RWPE2 (cell line): ENCODE data around the gene GSTM3.

Experiments
- ATAC-seq: fragments of 200-7000 bp; cut with Tn5 transposase; 3 replicates; pipeline ENCODE4 v1.9.1; 2021; ENCODE audit warnings: low read depth
- DNase-seq: peaks from one replicate; pipeline ENCODE4 v3.0.0-alpha.2; 2020; ENCODE audit warnings: low spot score
- H3K27ac ChIP-seq: fragments of 450-650 bp; 2 replicates; pipeline ENCODE4 v1.5.1; 2017; ENCODE audit warnings: mild to moderate bottlenecking; ENCODE audit not compliant: poor library complexity, severe bottlenecking
- H3K27me3 ChIP-seq: fragments of 250-450 bp; sonication (Bioruptor Pico); 2 replicates; pipeline ENCODE4 v1.5.1; 2021; ENCODE audit warnings: mild to moderate bottlenecking, moderate library complexity; ENCODE audit not compliant: insufficient read depth, poor library complexity, severe bottlenecking
- H3K36me3 ChIP-seq: fragments of 250-450 bp; sonication (Bioruptor Pico); 2 replicates; pipeline ENCODE4 v1.5.1; 2020; ENCODE audit warnings: low read depth, mild to moderate bottlenecking, moderate library complexity
- H3K4me1 ChIP-seq: fragments of 250-450 bp; sonication (Bioruptor Pico); 2 replicates; pipeline ENCODE4 v1.5.1; 2021; ENCODE audit warnings: mild to moderate bottlenecking, moderate library complexity; ENCODE audit not compliant: insufficient read depth, poor library complexity, severe bottlenecking
- H3K4me3 ChIP-seq: fragments of 250-450 bp; sonication (Bioruptor Pico); 2 replicates; pipeline ENCODE4 v1.5.1; 2021; ENCODE audit warnings: mild to moderate bottlenecking, moderate library complexity; ENCODE audit not compliant: severe bottlenecking
- H3K9me3 ChIP-seq: fragments of 250-450 bp; sonication (Bioruptor Pico); 2 replicates; pipeline ENCODE4 v1.5.1; 2021; ENCODE audit warnings: mild to moderate bottlenecking, moderate library complexity; ENCODE audit not compliant: severe bottlenecking
- CTCF ChIP-seq: fragments of 450-650 bp; IDR thresholded peaks from one replicate; pipeline ENCODE4 v1.5.1; 2017; ENCODE audit warnings: mild to moderate bottlenecking, moderate library complexity; ENCODE audit not compliant: poor library complexity, severe bottlenecking

Gene GSTM3

GRCh38 chr1:109776206-109776835 is 35.5 kb upstream of the GSTM3 start:
- no peak for TF ChIP-seq CTCF
- no peak for ATAC-seq

GRCh38 chr1:109775398-109775797 is 34.6 kb upstream of the GSTM3 start:
- Histone ChIP-seq H3K27ac (no peak overlapping the region), H3K36me3 (no peaks in the 10 kb centered on the region), H3K9me3 (no peaks in the 10 kb centered on the region), H3K4me1 (no peaks in the 10 kb centered on the region), H3K4me3 (no peak overlapping the region), H3K27me3 (no peaks in the 10 kb centered on the region)
- ATAC-seq (no peak), DNase-seq (peak; percentile 12)
- no peak for TF ChIP-seq CTCF

More at GRCh38 chr1:109776206-109776835, 35.5 kb upstream of the GSTM3 start:
- H3K27ac ChIP-seq, result no peak overlapping the region
- no peaks in the 10 kb centered on the region for H3K27me3 ChIP-seq
- DNase-seq, result peak; percentile 33
- H3K4me1 ChIP-seq, result no peaks in the 10 kb centered on the region
- H3K9me3 ChIP-seq, result no peaks in the 10 kb centered on the region
- no peaks in the 10 kb centered on the region for H3K36me3 ChIP-seq
- H3K4me3 ChIP-seq, result no peak overlapping the region

GRCh38 chr1:109773900-109774485 is 33.2 kb upstream of the GSTM3 start:
- H3K27ac ChIP-seq, result no peak overlapping the region
- peak; percentile 71 for TF ChIP-seq CTCF
- no peak for ATAC-seq

GRCh38 chr1:109773203-109773899 is 32.5 kb upstream of the GSTM3 start:
- no peaks in the 10 kb centered on the region for H3K9me3 ChIP-seq
- no peaks in the 10 kb centered on the region for H3K36me3 ChIP-seq
- ATAC-seq, result peak; percentile 87
- H3K27ac ChIP-seq, result no peak overlapping the region
- no peak overlapping the region for H3K4me3 ChIP-seq
- TF ChIP-seq CTCF, result peak; percentile 92
- H3K27me3 ChIP-seq, result no peaks in the 10 kb centered on the region
- no peaks in the 10 kb centered on the region for H3K4me1 ChIP-seq
- peak; percentile 77 for DNase-seq

More at GRCh38 chr1:109773900-109774485, 33.2 kb upstream of the GSTM3 start:
- peak; percentile 30 for DNase-seq
- no peaks in the 10 kb centered on the region for H3K4me1 ChIP-seq
- H3K4me3 ChIP-seq, result no peak overlapping the region
- no peaks in the 10 kb centered on the region for H3K36me3 ChIP-seq
- no peaks in the 10 kb centered on the region for H3K9me3 ChIP-seq
- H3K27me3 ChIP-seq, result no peaks in the 10 kb centered on the region
